Endothelial cell of umbilical vein (primary cell): ENCODE measurements around the gene CDKN1C.

Experiments
- CTCF ChIP-seq, 2 donors: IDR thresholded peaks; 1 replicate in 1 of 2; 2 replicates in 1 of 2; pipeline ENCODE4 v1.5.1; 2011; ENCODE audit warnings: low read length in 2 of 2, mild to moderate bottlenecking in 2 of 2, moderate library complexity in 2 of 2, control low read depth in 1 of 2, inconsistent platforms in 1 of 2, low read depth in 1 of 2; ENCODE audit not compliant: insufficient read depth in 1 of 2; ENCODE audit errors: extremely low read depth in 1 of 2
- EZH2 ChIP-seq: IDR thresholded peaks from 2 replicates; pipeline ENCODE4 v1.6.1; 2012; ENCODE audit warnings: borderline replicate concordance, low read depth, mild to moderate bottlenecking, moderate library complexity, low read length, inconsistent platforms; ENCODE audit not compliant: severe bottlenecking
- GATA2 ChIP-seq: IDR thresholded peaks from 2 replicates; pipeline ENCODE4 v1.7.0; 2011; ENCODE audit warnings: low read depth, mild to moderate bottlenecking, moderate library complexity, mixed read lengths, low read length; ENCODE audit not compliant: insufficient read length, insufficient read depth
- JUN ChIP-seq: IDR thresholded peaks from 2 replicates; pipeline ENCODE4 v1.6.1; 2011; ENCODE audit warnings: borderline replicate concordance, low read depth; ENCODE audit not compliant: insufficient read length, insufficient read depth
- MAX ChIP-seq: IDR thresholded peaks from 2 replicates; pipeline ENCODE4 v1.6.1; 2011; ENCODE audit not compliant: insufficient read depth, insufficient read length
- MYC ChIP-seq: IDR thresholded peaks from one replicate; pipeline ENCODE4 v1.6.1; 2011; ENCODE audit warnings: mild to moderate bottlenecking, low read depth, low read length
- POLR2A ChIP-seq: IDR thresholded peaks from 2 replicates; pipeline ENCODE4 v1.6.1; 2012; ENCODE audit warnings: low read depth, mild to moderate bottlenecking, control low read depth, low read length
- POLR2AphosphoS5 ChIP-seq: IDR thresholded peaks from 2 replicates; pipeline ENCODE4 v1.6.1; 2012; ENCODE audit warnings: low read depth, mild to moderate bottlenecking, control low read depth, low read length, moderate library complexity; ENCODE audit not compliant: insufficient read depth

GRCh38 chr11:2888266-2888968 is 2.8 kb upstream of the CDKN1C start:
- no peak for TF ChIP-seq POLR2A
- TF ChIP-seq CTCF (IDR thresholded peaks at IDR 0.05; ENCODE audit: extremely low read depth in 1 of 2, insufficient read depth in 1 of 2, low read depth in 1 of 2, low read length in 2 of 2): peak; percentile 98 to 99
- TF ChIP-seq POLR2AphosphoS5: no peak
- TF ChIP-seq EZH2: no peak
- no peak for TF ChIP-seq JUN
- TF ChIP-seq MYC: no peak
- no peak for TF ChIP-seq MAX
- no peak for TF ChIP-seq GATA2
